ENCODE measurements around the gene P3R3URF. TPM values are rescaled to one million over a fixed set of nuclear protein-coding genes. Genes with fewer than 3 reads are reported as not detected.

P3R3URF gene
- total RNA-seq (2021; ENCODE audit: unreplicated experiment) (not detected), Bru-seq, nascent RNA (not detected), BruChase-seq, experiment 1, labeled RNA remaining after a 6-hour chase (percentile 48 among the genes with signal in this experiment), BruChase-seq, experiment 2, labeled RNA remaining after a 2-hour chase (not detected)
- polyA plus RNA-seq (2012) = not detected in 2 replicates
- long read RNA-seq = 0 reads

GRCh38 chr1:46176211-46176865, at the start of gene P3R3URF:
P3R3URF (minus strand) TSS chr1:46176488; CDS start chr1:46176471, 17 bp downstream.
- H3K4me2 ChIP-seq (ENCODE audit: low read length) = no peak within 1 kb of the TSS
- no peaks in the 10 kb centered on the region for H3K9me3 ChIP-seq (ENCODE audit: control insufficient read depth in 1 of 2, insufficient read depth in 1 of 2, low read depth in 1 of 2, low read length in 2 of 2)
- H3K4me1 ChIP-seq (ENCODE audit: control insufficient read depth in 1 of 2, insufficient read depth in 2 of 2, low read length in 2 of 2) = peaks cover 55 to 61% of the 10 kb centered on the region in 2 experiments
- POLR2A ChIA-PET = no interaction called here
- H3K27ac ChIP-seq (ENCODE audit: low read depth, low read length) = no peak within 1 kb of the TSS
- TF ChIP-seq EZH2 (IDR thresholded peaks at IDR 0.05) (no peak), REST (IDR thresholded peaks at IDR 0.05; ENCODE audit: low read depth) (no peak), SIN3A (IDR thresholded peaks at IDR 0.05; ENCODE audit: low read depth) (no peak), EGR1 (IDR thresholded peaks at IDR 0.05; ENCODE audit: low read depth) (no peak), RAD21 (IDR thresholded peaks at IDR 0.05; ENCODE audit: low read depth) (no peak), TCF7L2 (IDR thresholded peaks at IDR 0.05; ENCODE audit: borderline replicate concordance, extremely low read depth, insufficient read depth, insufficient read length) (no peak)
- TF ChIP-seq, protein P1, sequence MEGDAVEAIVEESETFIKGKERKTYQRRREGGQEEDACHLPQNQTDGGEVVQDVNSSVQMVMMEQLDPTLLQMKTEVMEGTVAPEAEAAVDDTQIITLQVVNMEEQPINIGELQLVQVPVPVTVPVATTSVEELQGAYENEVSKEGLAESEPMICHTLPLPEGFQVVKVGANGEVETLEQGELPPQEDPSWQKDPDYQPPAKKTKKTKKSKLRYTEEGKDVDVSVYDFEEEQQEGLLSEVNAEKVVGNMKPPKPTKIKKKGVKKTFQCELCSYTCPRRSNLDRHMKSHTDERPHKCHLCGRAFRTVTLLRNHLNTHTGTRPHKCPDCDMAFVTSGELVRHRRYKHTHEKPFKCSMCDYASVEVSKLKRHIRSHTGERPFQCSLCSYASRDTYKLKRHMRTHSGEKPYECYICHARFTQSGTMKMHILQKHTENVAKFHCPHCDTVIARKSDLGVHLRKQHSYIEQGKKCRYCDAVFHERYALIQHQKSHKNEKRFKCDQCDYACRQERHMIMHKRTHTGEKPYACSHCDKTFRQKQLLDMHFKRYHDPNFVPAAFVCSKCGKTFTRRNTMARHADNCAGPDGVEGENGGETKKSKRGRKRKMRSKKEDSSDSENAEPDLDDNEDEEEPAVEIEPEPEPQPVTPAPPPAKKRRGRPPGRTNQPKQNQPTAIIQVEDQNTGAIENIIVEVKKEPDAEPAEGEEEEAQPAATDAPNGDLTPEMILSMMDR (IDR thresholded peaks at IDR 0.05 in 2 of 3, conservative IDR thresholded peaks at IDR 0.05 in 1 of 3; ENCODE audit: borderline replicate concordance in 1 of 3, insufficient read depth in 1 of 3, low read depth in 2 of 3, low read length in 2 of 3) = no peak
- intact Hi-C loops (cut with micrococcal nuclease) = loop anchor here (5.0 kb wide), 1 partner anchor 674 kb away; the partner anchor contains the start of genes CCDC163 and MMACHC
- no peak within 1 kb of the TSS for H3K9ac ChIP-seq (ENCODE audit: low read length)
- RAD21 ChIA-PET (ENCODE audit: low non-redundant PET in 1 of 2, low total read pairs in 2 of 2, uncharacterized antibody in 2 of 2, unreplicated experiment in 2 of 2) = no interaction called here
- CTCF ChIA-PET = interaction anchor here (1.1 kb wide), 1 partner anchor 140 kb away, joined by 3 read pairs; no protein-coding TSS in a partner anchor
- no peak within 1 kb of the TSS for H3K4me3 ChIP-seq (replicated peaks in 1 of 2; ENCODE audit: low read depth in 1 of 2, low read length in 2 of 2)
- no peaks in the 10 kb centered on the region for H3K27me3 ChIP-seq (ENCODE audit: insufficient read depth, low read length)
- no peak within 1 kb of the TSS for H2AFZ ChIP-seq (ENCODE audit: low read depth, low read length, poor library complexity, severe bottlenecking)
- no TSS peak for BruUV-seq (replicated peaks)
- no peak for ATAC-seq
- H3K36me3 ChIP-seq (ENCODE audit: control insufficient read depth in 1 of 2, insufficient read depth in 2 of 2, low read length in 2 of 2) = no peaks in the 10 kb centered on the region
- no peaks in the 10 kb centered on the region for H4K20me1 ChIP-seq (ENCODE audit: insufficient read depth)
- no peaks in the 10 kb centered on the region for H3K9me2 ChIP-seq (ENCODE audit: insufficient read depth)
- no peaks in the 10 kb centered on the region for H3K79me2 ChIP-seq (ENCODE audit: insufficient read depth, low read length)
- DNase-seq (ENCODE audit: low read depth, low spot score) = no peak
